HT1080 (cell line): ENCODE data around the gene MTHFSD. TPM values are rescaled to one million over a fixed set of nuclear protein-coding genes. Genes with fewer than 3 reads are reported as not detected.

Experiments used
- DNase-seq: peaks from one replicate; pipeline ENCODE4 v3.0.0-alpha.2; 2015; ENCODE audit warnings: low read depth
- total RNA-seq: library from RNA; depleted of rRNA; stranded (reverse); fragments of >200 nt; shearing (Covaris generic); gene quantifications from 2 replicates; pipeline ENCODE4 v1.2.3, GENCODE V29; 2014

The MTHFSD gene
- total RNA-seq, 1 experiment from 2014 or later, result 9.8 TPM

DNA sequence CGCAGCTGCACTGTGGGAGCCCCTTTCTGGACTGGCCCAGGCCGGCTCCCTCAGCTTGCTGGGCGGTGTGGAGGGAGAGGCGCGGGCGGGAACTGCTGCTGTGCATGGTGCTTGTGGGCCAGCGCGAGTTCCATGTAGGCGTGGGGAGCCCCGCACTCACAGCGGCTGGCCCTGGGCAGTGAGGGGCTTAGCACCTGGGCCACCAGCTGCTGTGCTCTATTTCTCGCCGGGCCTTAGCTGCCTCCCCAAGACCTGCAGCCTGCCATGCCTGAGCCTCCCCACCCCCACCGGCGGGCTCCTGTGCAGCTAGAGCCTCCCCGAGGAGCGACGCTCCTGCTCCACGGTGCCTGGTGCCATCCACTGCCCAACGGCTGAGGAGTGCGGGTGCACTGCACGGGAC is 1.7 kb downstream of the MTHFSD start:
- DNase-seq, result no peak

DNA sequence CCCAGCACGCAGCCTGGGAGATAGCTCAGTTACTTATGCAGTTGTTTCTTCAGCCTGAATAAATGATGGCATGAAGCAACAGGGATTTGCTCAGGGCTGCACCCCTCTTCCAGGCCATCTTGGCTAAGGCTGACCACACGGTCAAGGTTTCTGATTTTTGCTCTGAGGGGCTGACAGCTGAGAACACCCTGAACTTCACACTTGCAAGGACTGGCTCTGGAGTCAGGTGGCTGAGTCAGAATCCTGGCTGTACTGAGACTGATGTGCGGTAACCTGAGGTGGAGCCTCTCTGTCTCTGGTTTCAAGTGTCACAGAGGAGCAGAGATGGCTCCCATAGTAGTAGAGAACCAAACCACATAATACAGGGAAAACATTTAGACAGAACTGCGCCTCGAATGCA is 4.8 kb downstream of the MTHFSD start:
- DNase-seq, result no peak

DNA sequence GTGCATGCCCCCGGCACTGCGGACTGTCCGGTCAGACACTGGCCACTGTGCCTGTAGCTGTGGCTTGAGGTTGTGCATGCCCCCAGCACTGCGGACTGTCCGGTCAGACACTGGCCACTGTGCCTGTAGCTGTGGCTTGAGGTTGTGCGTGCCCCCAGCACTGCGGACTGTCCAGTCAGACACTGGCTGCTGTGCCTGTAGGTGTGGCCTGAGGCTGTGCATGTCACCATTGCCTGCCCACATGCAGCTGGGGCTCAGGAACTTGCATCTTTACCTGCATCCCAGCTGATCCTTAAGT is 5.2 kb downstream of the MTHFSD start:
- DNase-seq, result no peak

DNA sequence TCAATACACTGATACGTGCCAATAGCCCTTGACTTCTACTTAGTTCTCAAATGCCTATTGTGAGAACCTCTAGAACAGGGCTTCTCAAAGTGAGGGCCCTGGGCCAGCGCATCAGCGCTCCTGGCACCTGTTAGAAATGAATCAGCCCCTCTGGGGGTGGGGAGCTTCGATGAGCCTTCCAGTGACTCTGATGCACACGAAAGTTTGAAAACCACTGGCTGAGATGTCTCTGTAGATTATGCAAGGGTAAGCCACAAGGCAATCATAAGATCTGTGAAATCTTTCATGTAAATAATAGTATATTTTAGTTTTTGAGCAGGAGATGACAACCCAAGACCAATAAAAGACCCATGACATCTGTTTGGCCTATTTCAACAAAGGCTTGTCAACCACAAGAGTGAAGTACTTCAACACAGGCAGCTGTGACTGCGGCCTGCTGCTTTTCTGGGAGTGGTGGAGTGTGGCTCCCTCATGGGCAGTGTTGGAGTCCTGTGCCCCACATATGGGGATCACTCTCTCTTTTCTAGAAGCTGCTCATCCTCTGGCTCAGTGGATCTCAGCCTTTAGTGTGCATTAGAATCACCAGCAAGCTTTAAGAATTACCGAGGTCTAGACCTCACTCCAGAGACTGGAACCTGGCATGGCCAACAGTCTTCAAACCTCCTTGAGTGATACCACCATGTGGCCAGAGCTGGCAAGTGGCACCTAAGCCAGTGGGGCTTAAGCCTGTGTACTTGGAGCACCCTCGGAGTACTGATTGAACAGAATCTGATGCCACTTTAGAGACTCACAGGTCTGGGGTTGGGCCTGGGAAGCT is 5.8 kb downstream of the MTHFSD start:
- no peak for DNase-seq

DNA sequence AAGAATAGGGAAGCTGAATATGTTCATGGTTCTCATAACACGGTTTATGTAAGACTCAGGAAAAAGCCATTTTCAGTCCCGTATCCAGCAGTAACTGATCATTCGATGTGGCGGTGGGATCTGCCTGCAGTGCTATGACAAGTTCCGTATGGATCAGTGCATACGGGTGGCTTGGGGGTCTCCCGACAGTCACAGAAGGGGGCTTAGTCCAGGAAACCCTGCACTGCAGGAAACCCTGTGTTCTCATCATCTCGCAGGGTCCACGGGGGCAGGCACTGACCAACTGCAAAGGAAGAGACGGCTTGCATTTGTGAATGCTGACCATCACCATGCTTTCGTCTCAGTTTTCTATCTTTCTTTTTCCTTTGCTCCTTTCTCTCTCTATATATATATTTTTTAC is 7.7 kb downstream of the MTHFSD start:
- DNase-seq, result no peak

DNA sequence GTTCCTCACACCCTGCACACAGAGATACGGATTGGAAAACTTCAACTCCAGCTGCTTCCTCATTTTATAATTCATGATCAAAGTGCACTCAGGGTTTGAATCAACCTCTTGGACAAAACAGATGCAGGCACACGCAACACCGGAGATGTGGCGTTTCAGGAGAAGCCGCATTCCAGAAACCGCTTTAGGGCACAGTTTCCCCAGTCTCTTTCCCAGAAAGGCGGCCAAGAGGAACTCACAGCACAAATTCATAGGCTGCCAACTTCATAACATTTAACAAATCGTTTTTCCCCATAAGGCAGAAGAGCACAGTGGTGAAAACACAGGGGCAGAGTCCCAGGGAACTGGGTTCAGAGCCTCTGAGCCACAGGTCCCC is 8.4 kb downstream of the MTHFSD start:
- no peak for DNase-seq

DNA sequence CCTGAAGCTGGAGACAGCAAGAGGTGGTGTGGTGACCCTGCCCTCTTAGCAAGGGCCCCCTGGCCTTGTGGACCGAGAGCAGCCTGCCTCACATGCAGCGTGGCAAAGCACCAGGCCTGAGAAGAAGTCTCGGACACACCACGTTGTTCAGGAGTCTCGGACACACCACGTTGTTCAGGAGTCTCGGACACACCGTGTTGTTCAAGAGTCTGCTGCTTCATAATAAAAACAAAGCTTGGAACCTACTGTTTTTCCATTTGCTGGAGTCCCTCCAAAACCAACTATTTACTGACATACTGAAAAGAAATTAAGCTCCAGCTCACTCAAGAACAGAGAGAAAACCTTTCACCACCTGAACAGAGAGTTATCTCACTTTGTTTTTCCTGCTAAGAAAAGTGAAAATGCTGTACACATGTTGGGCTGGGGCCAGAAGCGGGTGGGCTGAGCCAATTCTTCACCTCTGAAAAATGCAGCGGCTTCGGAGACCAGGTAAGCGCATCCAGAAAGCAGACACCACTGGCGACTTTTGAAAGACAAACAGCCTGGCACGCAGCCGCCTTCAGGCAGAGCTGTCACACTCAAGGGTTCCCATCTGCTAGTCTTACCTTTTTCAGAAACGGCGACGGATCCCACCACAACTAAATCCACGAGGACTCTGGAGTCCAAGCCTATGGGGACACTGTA is 8.9 kb downstream of the MTHFSD start:
- no peak for DNase-seq

DNA sequence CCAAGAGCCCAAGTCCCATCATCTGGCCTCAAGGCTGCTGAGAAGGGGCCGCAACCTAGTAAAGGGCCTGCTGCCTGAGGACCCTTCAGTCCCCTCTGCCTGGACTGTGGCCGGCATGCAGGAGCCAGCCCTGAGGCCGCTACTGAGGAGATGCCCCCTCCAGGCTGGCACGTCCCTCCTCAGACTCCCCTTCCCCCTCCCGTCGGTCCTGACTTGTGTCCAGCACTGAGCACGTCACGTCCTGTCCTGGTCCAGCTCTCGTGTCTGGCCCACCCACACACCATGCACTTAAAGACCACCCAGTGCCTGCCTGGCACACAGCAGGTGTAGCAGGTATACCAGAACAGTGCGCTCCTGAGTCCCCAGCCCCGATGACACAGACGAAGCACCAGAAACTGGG is 9.6 kb downstream of the MTHFSD start:
- no peak for DNase-seq

DNA sequence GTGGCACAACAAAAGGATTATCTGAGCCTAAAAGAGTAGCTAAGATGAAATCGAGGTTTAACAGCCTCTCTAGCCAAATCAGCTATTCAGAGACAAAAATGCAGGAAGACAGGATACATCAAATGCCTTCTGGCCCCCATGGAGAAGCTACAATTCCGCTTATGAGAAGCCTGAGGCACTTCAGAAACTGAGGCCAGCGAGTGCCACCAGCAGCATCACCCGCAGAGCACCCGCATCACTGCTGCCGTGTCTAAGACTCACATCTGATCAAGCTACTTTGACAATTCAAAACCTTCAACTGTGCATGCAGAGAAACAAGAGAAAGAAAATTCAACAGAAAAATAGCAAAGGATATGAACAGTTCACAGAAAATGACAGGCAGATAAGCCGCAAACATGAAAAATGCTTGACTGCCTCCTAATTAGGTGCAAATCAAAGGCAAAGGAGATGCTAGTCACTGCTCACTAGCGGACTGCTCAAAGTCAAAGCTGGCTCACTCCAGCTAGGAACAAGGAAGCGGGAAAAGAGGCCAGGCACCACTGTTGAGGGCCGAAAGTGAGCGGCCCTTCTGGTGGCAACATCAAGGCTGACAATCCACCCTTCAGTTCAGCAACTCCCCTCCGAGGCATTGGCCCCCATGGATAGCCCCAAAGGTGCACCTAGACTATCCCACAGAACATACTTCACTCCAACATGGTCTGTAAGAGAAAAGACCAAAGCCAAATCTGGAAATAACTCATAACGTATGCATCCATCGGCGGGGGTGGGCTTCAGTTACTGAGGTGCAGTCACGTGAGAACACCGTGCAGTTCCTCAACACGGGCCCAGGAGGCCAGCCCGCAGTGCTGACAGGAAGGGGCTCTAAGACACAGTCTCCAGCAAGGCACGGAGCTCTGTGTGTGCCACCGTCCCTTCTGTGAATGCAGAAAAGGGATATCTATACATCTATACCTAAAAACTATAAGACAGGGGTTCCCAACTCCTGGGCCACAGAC is 12.0 kb downstream of the MTHFSD start:
- DNase-seq, result no peak

DNA sequence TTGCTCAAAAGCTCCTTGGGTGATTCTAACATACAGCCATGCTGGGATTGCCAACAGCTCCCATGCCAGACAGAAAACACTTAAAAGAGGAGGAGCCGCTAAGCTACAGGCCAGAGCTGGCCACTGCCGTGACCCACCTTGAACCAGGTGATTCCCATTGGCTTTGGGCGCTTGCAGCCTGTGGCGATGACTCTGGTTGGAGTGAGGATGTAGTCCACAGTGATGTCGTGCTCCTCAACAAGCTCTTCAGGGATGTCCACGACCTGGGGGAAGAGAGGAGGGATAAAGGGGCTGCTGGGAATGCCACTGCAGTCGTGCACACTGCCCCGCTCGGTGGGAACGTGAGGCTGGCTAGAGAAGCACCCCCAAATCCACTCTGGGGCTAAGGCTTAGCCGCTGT is 13.5 kb downstream of the MTHFSD start:
- DNase-seq, result no peak

DNA sequence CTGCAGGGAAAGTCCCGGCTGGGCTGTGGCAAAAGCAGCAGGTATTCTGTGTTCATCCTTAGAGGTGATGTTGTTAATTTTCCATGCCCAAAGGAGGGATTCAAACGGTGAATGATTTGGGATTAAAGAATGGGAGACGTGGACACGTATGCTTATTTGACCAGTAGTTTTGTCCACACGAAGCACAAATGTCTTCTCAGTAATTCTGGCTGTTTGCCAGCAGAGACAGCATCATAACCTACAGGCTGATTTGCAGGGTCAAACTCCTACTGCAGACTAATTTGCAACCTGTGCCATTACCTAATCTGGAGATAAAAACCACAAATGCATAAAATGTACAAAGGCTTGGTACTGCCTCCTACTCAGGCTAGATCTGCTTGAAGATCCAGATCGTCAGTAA is 14.1 kb downstream of the MTHFSD start:
- no peak for DNase-seq

DNA sequence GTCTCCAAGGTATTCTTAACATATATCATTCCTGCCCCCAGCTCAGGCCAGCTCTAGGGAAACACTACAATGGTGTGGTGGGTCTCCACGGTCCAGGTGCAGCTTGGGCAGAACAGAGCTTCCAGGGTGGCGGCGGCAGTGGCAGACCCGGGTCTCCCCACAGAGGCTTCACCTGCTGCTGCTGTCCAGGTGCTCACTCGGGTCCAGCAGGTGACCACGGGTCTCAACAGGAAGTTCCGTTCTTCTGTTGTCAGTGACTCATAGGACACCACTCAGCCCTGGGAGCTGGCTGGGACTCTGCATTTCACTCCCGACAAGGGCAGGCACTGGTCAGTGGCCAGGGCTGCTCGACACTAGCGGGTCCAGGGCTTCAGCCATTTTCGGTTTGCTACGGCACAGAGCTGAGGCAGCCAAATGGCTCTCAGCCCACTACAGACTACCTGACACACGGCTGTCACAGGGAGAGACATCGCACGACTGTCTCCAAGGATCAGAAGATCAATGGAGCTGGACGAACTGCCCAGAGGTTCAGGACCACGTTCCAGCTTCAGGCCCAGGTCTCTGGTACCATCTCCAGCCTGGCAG is 16.7 kb downstream of the MTHFSD start:
- DNase-seq, result no peak

DNA sequence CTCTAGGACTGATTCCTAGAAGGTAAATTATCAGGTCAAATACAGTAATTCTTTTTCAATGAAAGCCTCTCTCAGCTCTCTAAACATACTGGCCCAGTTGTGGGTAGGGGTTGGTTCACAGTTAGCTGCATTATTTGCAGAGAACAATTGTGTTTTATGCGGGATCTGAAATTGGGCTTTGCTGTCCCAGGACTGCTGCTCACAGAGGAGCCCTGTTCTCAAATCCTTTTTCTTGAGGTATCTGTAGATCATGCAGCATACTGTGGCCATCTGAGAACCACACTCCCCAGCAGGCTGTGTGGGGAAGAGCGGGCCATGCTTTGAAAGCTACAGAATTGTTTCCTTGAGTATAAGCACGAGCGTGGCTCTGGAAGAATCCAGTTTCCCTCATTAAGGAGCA is 17.5 kb downstream of the MTHFSD start:
- no peak for DNase-seq

DNA sequence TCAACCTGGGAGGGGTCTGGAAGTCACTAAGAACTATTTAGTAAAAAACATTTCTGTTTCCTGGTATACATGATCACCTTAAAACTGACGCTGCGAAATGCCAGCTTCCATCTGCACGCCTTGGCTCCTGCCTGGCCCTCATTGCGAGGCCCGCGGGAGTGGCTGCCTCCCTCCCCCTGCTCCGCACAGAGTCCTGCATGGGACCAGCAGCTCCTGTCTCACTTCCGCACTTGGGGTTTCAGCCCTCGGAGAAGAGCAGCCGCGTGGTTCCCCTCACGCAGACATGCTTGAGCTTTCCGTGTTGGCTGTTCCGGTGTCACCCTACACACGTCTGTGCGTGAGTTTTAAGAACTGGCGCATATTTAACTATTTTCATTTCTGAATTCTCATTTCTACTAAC is 18.4 kb downstream of the MTHFSD start:
- no peak for DNase-seq

DNA sequence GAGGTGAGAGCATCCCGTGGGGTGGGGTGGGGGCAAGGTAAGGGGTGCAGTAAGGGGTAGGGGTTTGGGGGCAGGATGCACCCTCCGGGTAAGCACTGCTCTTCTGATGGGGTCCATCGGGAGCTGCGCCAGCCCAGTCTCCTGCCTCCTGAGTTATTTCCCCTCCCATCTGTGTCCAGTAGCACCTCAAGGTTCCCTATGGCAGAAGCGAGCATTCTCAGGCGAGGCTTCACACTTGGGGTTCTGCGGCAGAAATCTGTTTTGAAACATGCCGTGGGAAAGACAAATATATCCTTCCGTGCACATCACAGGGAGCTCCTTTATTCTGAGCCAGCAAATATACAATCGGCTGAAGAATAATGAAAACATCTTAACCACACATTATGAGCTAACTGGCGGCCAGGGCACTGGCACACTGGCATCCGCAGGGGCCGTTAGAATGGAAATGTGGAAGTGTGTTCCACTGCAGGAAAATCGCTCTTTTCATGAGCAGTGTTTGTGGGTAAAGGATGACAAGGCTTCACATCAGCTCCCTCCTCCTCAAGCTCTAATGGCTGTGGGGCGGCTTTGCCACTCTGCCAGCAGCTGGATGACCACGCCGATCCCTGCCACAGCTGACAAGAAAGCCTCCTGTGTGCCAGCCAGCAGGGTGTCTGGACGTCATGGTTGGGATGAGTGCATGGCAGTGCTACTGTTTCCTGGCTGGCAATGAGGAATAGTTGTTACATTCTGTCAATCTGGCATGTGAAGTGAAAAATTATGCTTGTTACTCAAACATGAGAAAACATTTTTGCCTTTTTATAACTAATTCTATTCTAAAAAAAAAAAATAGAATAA is 20.0 kb downstream of the MTHFSD start:
- DNase-seq, result no peak

DNA sequence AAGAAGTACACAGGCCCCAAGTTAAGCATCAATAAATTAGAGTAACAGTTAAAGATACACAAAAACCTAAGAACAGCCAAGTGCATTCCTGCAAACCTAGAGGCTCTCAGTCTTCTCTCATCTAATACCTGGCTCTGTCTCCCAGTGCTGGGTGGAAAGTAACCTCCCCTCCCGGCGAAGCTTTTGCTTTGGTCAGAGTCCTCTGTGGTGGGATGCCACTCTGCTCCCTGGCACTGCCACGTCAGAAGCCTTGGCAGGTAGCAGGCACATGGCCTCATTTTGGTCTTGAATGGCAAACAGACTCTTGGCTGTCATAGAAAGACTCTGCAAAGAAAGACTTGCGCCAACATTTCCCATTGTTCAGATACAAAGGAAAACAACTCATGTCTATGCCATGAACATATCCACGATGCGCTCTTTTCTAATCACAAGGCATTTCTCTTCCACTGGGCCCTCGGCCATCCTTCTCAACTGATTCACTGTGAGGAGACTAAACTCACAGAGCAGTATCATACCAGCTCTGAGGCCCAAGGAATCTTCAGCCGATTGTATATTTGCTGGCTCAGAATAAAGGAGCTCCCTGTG is 21.2 kb downstream of the MTHFSD start:
- DNase-seq, result no peak

DNA sequence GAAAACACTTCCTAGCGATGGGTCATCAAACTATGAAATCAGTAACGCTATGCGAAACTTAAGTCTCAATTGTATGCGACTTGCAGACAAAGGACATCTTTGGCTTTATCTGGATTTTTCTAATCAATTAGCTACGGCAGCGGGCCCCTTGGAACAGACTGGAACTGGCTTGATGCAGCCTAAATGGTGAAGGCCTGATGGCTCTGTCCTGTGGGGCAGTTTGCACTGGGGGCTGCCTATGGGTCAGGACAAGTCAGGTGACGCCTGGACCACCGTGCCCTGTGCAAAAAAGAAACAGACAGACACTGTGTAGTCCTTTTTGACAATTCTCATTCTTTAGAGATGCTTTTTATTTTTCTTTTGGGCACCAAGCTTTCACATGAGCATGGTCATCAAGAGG is 22.0 kb downstream of the MTHFSD start:
- DNase-seq, result no peak

DNA sequence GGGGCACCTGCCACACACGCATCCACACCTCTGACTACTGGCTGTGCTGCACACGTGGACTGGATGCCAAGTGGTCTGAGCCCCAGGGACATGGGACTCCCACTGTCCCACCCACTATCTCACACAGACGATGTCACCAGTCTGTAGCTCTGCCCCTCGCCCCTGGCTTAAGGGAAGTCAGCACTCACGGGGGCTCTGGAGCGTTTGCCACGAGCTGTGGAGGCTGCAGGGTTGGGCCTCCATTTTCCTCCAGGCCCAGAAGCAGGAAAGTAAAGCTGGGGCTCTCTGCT is 22.6 kb downstream of the MTHFSD start:
- DNase-seq, result no peak

DNA sequence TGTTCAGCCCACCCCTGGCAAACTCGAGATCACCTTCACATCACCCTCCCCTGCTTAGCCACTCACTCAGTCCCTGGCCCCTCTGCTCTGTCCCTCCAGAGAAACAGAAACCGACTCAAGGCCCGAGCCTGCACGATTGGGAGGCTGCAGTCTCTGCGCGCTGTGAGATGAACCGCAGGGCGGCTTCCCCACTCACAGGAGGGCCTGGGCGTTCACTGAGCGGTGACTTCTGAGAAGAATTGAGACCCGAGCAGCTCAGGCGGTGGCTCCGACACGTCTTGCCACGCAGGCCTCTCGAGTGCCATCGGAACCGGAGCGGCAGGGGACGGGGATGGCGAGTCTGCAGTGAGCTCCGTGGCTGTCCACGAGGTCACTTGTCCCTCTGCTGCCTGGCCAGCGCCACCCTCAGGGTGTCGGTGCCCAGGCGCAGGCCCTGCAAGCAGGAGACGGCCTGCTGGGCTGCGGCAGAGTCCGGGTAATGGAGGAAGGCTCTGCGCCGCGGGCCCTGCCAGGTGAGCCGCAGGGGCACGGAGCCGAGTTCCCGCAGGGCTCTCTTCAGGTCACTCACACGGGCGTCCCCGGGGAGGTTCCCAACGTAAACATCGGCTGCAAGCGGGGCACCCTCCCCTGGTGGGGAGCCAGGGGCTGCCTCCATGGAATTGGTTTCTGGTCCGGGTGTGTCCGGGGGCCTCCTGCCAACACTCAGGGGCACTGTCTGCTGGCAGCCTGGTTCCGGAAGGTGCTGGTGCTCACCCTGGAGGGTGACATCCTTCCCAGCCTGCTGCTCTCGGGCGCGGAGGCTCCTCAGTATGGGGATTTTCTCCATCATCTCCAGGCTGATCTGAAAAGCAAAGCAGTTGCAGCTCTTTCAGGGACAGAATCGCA is 23.2 kb downstream of the MTHFSD start:
- DNase-seq, result no peak

DNA sequence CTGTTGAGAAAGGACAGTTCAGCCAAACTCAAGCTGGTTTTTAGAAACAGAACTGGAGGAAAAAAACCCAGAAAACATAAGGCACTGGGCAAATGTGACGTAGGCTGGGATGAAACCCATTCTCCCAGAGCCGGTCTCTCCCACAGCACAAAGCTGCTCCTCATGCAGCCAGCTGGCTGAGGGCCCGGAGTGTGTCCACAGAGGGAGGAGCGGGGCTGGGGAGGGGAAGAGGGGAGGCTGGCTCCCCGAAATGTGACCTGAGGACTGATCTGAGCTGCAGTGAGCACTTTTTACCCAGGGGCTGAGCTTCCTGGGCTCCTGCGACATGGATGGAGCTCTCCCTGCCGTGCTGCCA is 23.9 kb downstream of the MTHFSD start:
- no peak for DNase-seq
